Measurements from ENCODE around the gene B3GAT3. TPM values are rescaled to one million over a fixed set of nuclear protein-coding genes. Genes with fewer than 3 reads are reported as not detected.

The B3GAT3 gene
- total and polyA plus RNA-seq, 10 donors, result 25.2 to 65.7 (median 39.8) TPM

- TF ChIP-seq POLR2A (IDR thresholded peaks at IDR 0.05) (no peak), CTCF (IDR thresholded peaks at IDR 0.05 in 8 of 11, conservative IDR thresholded peaks at IDR 0.05 in 3 of 11) (no peak), POLR2AphosphoS5 (IDR thresholded peaks at IDR 0.05) (no peak)
- H3K27ac ChIP-seq, result no peak overlapping the region
- H3K36me3 ChIP-seq, result peaks cover 0 to 58% (median 40%) of the 10 kb centered on the region in 6 donors
- H3K4me3 ChIP-seq, result no peak overlapping the region
- peaks cover 20 to 87% (median 35%) of the 10 kb centered on the region in 6 donors for H3K4me1 ChIP-seq
- no peaks in the 10 kb centered on the region for H3K27me3 ChIP-seq (replicated peaks in 1 of 7)
- WGBS, 5 donors, result 76 to 93% (median 80%) methylated on average over 8 of the region's 8 CpGs
- DNase-seq, result no peak
- intact Hi-C loops (cut with DNase I; ENCODE audit: low total_unique reads), result no loop called here
- no peaks in the 10 kb centered on the region for H3K9me3 ChIP-seq
Measured at GRCh38 chr11:62644220-62644619, 22.4 kb upstream of the B3GAT3 start.

- intact Hi-C loops (cut with DNase I; ENCODE audit: low total_unique reads), result no loop called here
- Histone ChIP-seq H3K9me3 (no peaks in the 10 kb centered on the region), H3K4me3 (no peak overlapping the region), H3K4me1 (peaks cover 0 to 28% (median 3%) of the 10 kb centered on the region in 6 donors), H3K36me3 (peaks cover 9 to 100% (median 94%) of the 10 kb centered on the region in 6 donors), H3K27ac (no peak overlapping the region), H3K27me3 (replicated peaks in 1 of 7) (no peaks in the 10 kb centered on the region)
- 91 to 97% (median 96%) methylated on average over 6 of the region's 6 CpGs for WGBS, 5 donors
- TF ChIP-seq CTCF (IDR thresholded peaks at IDR 0.05 in 8 of 11, conservative IDR thresholded peaks at IDR 0.05 in 3 of 11) (no peak), POLR2A (IDR thresholded peaks at IDR 0.05) (no peak), POLR2AphosphoS5 (IDR thresholded peaks at IDR 0.05) (no peak)
- no peak for DNase-seq
Measured at GRCh38 chr11:62632492-62632891, 10.7 kb upstream of the B3GAT3 start.

GRCh38 chr11:62627713-62628112 is 5.9 kb upstream of the B3GAT3 start:
- WGBS, 5 donors, result 79 to 92% (median 90%) methylated on average over 3 of the region's 3 CpGs
- no peak for TF ChIP-seq POLR2AphosphoS5 (IDR thresholded peaks at IDR 0.05)
- intact Hi-C loops (cut with DNase I; ENCODE audit: low total_unique reads), result no loop called here

GRCh38 chr11:62622476-62623089 is 797 bp upstream of the B3GAT3 start:
- Histone ChIP-seq H3K9me3 (no peaks in the 10 kb centered on the region), H3K27me3 (replicated peaks in 1 of 7) (no peaks in the 10 kb centered on the region), H3K4me1 (peaks cover 13 to 35% (median 20%) of the 10 kb centered on the region in 6 donors), H3K4me3 (peak overlapping the region in 6 of 8 donors; percentile 78 to 91 (median 83)), H3K36me3 (peaks cover 5 to 54% (median 28%) of the 10 kb centered on the region in 6 donors), H3K27ac (peak overlapping the region; percentile 78 to 95 (median 92))
- WGBS, 5 donors, result 84 to 89% (median 86%) methylated on average over 7 of the region's 7 CpGs
- TF ChIP-seq CTCF (IDR thresholded peaks at IDR 0.05 in 8 of 11, conservative IDR thresholded peaks at IDR 0.05 in 3 of 11) (no peak), POLR2A (IDR thresholded peaks at IDR 0.05) (no peak), POLR2AphosphoS5 (IDR thresholded peaks at IDR 0.05) (no peak)
- DNase-seq, result no peak
- intact Hi-C loops (cut with DNase I; ENCODE audit: low total_unique reads), result no loop called here

More at GRCh38 chr11:62627713-62628112, 5.9 kb upstream of the B3GAT3 start:
- no peak overlapping the region for H3K4me3 ChIP-seq
- no peak for DNase-seq
- H3K9me3 ChIP-seq, result no peaks in the 10 kb centered on the region
- peaks cover 0 to under 1% (median 0%) of the 10 kb centered on the region in 6 donors for H3K4me1 ChIP-seq
- H3K27me3 ChIP-seq (replicated peaks in 1 of 7), result no peaks in the 10 kb centered on the region
- H3K27ac ChIP-seq, result no peak overlapping the region
- peaks cover 14 to 84% (median 77%) of the 10 kb centered on the region in 6 donors for H3K36me3 ChIP-seq
